Suprapubic skin (tissue), 4 donors: ENCODE data around the gene CD9. TPM values are rescaled to one million over a fixed set of nuclear protein-coding genes. Genes with fewer than 3 reads are reported as not detected.

Experiments
- DNase-seq, 2 donors: peaks; one replicate each; pipeline ENCODE4 v3.0.0-alpha.2; 2019; ENCODE audit warnings: low spot score in 2 of 2
- H3K27ac ChIP-seq: fragments of 200-600 bp; sonication (generic); one replicate; pipeline ENCODE4 v1.5.1; 2019
- H3K27me3 ChIP-seq: fragments of 200-600 bp; sonication (generic); one replicate; pipeline ENCODE4 v1.5.1; 2019
- H3K36me3 ChIP-seq: fragments of 200-600 bp; sonication (generic); one replicate; pipeline ENCODE4 v1.5.1; 2019
- H3K4me1 ChIP-seq: fragments of 200-600 bp; sonication (generic); one replicate; pipeline ENCODE4 v1.5.1; 2019
- H3K4me3 ChIP-seq: fragments of 200-600 bp; sonication (generic); one replicate; pipeline ENCODE4 v1.5.1; 2019; ENCODE audit warnings: mild to moderate bottlenecking
- H3K9me3 ChIP-seq: fragments of 200-600 bp; sonication (generic); one replicate; pipeline ENCODE4 v1.5.1; 2019
- EP300 ChIP-seq: sonication (generic); formaldehyde crosslinking; IDR thresholded peaks from one replicate; pipeline ENCODE4 v1.6.1; 2017; ENCODE audit warnings: antibody characterized with exemption
- POLR2A ChIP-seq, 2 donors: fragments of 450-650 bp; IDR thresholded peaks; one replicate each; pipeline ENCODE4 v1.6.1; 2017; ENCODE audit warnings: antibody characterized with exemption in 2 of 2, mild to moderate bottlenecking in 2 of 2, moderate library complexity in 2 of 2
- POLR2AphosphoS5 ChIP-seq, 3 donors: sonication (generic); formaldehyde crosslinking; IDR thresholded peaks; one replicate each; pipeline ENCODE4 v1.6.1; 2017; ENCODE audit warnings: antibody characterized with exemption in 3 of 3
- WGBS: methylation state at CpG from one replicate; pipeline ENCODE4 v1.1.5; 2018; 5-methylcytosine and 5-hydroxymethylcytosine counted together
- total RNA-seq, 4 donors: library from RNA; depleted of rRNA; stranded (reverse); fragments of >200 nt; gene quantifications; one replicate each; pipeline ENCODE4 v1.1.0, GENCODE V29; 2016
- TF ChIP-seq, protein P1 (sequence below), 2 donors: fragments of 200-600 bp in 1 of 2; fragments of 450-650 bp in 1 of 2; sonication (generic) in 1 of 2; IDR thresholded peaks; one replicate each; pipeline ENCODE4 v1.5.1; 2016 to 2019; ENCODE audit warnings: antibody characterized with exemption in 2 of 2, mild to moderate bottlenecking in 1 of 2, moderate library complexity in 1 of 2

The CD9 gene
- total RNA-seq, 4 donors from 2014 or later, result 420 to 548 (median 475) TPM

- WGBS, result 43% methylated on average over 9 of the region's 10 CpGs
- Histone ChIP-seq H3K4me1 (peaks cover 99% of the 10 kb centered on the region), H3K4me3 (no peak overlapping the region)
Observed at GRCh38 chr12:6215120-6215807, 15.1 kb downstream of the CD9 start.

DNA sequence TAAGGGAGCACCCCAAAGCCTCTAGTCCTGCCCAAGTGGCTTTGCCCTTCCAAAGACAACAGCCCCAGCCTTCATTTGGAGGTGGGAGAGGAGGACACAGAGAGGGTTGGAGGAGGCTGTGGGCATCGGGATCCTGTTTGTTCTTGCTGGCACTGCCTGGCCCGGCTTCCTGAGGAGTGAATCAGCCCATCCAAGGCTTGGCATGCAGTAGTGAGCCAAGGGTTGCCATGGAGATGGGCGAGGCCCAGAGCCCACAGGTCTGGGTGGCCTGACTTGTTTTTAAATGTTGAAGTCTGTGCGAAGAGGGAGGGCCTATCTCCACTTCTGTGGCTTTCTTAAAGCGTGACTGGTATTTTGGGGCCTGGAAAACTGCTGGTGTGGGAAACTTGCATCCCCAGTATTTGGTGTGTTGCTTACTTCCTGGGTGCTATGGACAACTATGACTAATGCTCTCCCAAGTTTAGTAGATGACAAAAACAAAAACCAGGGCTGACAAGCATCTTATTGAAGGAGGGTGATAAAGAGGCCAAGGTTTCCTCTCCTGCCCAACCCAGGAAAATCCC, 15.8 kb downstream of the CD9 start:
- Histone ChIP-seq H3K4me1 (peaks cover 99% of the 10 kb centered on the region), H3K4me3 (peak overlapping the region; percentile 14), H3K9me3 (no peaks in the 10 kb centered on the region), H3K27ac (peak overlapping the region; percentile 96), H3K27me3 (no peaks in the 10 kb centered on the region), H3K36me3 (peaks cover 13% of the 10 kb centered on the region)
- TF ChIP-seq, protein P1, sequence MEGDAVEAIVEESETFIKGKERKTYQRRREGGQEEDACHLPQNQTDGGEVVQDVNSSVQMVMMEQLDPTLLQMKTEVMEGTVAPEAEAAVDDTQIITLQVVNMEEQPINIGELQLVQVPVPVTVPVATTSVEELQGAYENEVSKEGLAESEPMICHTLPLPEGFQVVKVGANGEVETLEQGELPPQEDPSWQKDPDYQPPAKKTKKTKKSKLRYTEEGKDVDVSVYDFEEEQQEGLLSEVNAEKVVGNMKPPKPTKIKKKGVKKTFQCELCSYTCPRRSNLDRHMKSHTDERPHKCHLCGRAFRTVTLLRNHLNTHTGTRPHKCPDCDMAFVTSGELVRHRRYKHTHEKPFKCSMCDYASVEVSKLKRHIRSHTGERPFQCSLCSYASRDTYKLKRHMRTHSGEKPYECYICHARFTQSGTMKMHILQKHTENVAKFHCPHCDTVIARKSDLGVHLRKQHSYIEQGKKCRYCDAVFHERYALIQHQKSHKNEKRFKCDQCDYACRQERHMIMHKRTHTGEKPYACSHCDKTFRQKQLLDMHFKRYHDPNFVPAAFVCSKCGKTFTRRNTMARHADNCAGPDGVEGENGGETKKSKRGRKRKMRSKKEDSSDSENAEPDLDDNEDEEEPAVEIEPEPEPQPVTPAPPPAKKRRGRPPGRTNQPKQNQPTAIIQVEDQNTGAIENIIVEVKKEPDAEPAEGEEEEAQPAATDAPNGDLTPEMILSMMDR (IDR thresholded peaks at IDR 0.05), result no peak
- TF ChIP-seq POLR2A (IDR thresholded peaks at IDR 0.05), result no peak
- peak in 2 of 3 donors; percentile 53 to 80 for TF ChIP-seq POLR2AphosphoS5 (IDR thresholded peaks at IDR 0.05)
- peak; percentile 91 to 94 for DNase-seq
- 10% methylated on average over 3 of the region's 5 CpGs for WGBS

More at GRCh38 chr12:6215120-6215807, 15.1 kb downstream of the CD9 start:
- Histone ChIP-seq H3K27ac (peak overlapping the region; percentile 96), H3K9me3 (no peaks in the 10 kb centered on the region), H3K27me3 (no peaks in the 10 kb centered on the region), H3K36me3 (peaks cover 13% of the 10 kb centered on the region)
- no peak for DNase-seq
- TF ChIP-seq POLR2AphosphoS5 (IDR thresholded peaks at IDR 0.05) (no peak), POLR2A (IDR thresholded peaks at IDR 0.05) (no peak), EP300 (no peak)
- TF ChIP-seq, protein P1 (IDR thresholded peaks at IDR 0.05), result no peak

- 54% methylated on average over 7 of the region's 7 CpGs for WGBS
- Histone ChIP-seq H3K9me3 (no peaks in the 10 kb centered on the region), H3K4me3 (peak overlapping the region; percentile 14), H3K27ac (peak overlapping the region; percentile 96), H3K4me1 (peaks cover 99% of the 10 kb centered on the region), H3K36me3 (peaks cover 13% of the 10 kb centered on the region), H3K27me3 (no peaks in the 10 kb centered on the region)
- no peak for TF ChIP-seq EP300
- TF ChIP-seq POLR2AphosphoS5 (IDR thresholded peaks at IDR 0.05), result no peak
- no peak for TF ChIP-seq POLR2A (IDR thresholded peaks at IDR 0.05)
- TF ChIP-seq, protein P1 (IDR thresholded peaks at IDR 0.05), result no peak
- no peak for DNase-seq
Observed at GRCh38 chr12:6216581-6216980, 16.4 kb downstream of the CD9 start.

GRCh38 chr12:6218347-6218925, 18.2 kb downstream of the CD9 start:
- DNase-seq, result no peak
- Histone ChIP-seq H3K4me3 (no peak overlapping the region), H3K36me3 (peaks cover 3% of the 10 kb centered on the region), H3K4me1 (peaks cover 99% of the 10 kb centered on the region), H3K27ac (peak overlapping the region; percentile 96), H3K27me3 (no peaks in the 10 kb centered on the region), H3K9me3 (no peaks in the 10 kb centered on the region)
- TF ChIP-seq POLR2AphosphoS5 (IDR thresholded peaks at IDR 0.05) (no peak), EP300 (no peak), POLR2A (IDR thresholded peaks at IDR 0.05) (no peak)
- TF ChIP-seq, protein P1 (IDR thresholded peaks at IDR 0.05), result no peak
- WGBS, result 30% methylated on average over 6 of the region's 6 CpGs

DNA sequence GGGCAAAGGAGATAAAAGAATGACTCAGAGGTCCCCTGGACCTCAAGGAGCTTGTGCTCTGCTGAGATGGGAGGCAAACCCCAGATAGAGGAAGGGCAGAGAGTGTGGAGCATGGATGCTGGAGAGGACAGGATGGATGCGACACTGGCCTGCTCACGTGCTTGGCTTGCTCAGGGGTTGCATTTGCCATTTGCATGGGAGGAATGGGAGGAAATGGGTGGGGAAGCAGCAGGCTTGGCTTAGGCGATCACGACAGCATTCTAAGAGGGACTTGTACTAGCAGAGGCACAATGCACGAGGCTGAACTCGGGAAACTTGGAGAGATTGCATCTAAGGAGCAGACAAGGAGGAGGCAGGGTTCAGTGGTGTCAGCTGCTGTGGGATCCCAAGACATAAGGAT, 19.8 kb downstream of the CD9 start:
- 36% methylated on average over 6 of the region's 6 CpGs for WGBS
- DNase-seq, result no peak
- Histone ChIP-seq H3K36me3 (no peaks in the 10 kb centered on the region), H3K27ac (peak overlapping the region; percentile 96), H3K27me3 (no peaks in the 10 kb centered on the region), H3K4me1 (peaks cover 99% of the 10 kb centered on the region), H3K4me3 (no peak overlapping the region), H3K9me3 (no peaks in the 10 kb centered on the region)
- TF ChIP-seq, protein P1 (IDR thresholded peaks at IDR 0.05), result no peak
- TF ChIP-seq POLR2AphosphoS5 (IDR thresholded peaks at IDR 0.05), result no peak
- TF ChIP-seq POLR2A (IDR thresholded peaks at IDR 0.05), result no peak
- TF ChIP-seq EP300, result no peak
